ENCODE measurements around the gene IPO11.

Gene IPO11

GRCh38 chr5:62412549-62413329, at the start of gene IPO11:
TSS of gene IPO11 (plus strand) at chr5:62412763. CDS start at chr5:62437280, 24,517 bp downstream.
- DNase-seq (ENCODE audit: low read depth) = peak; percentile 98

- no peak for DNase-seq (ENCODE audit: low read depth)
Measured at GRCh38 chr5:62369039-62369438, 43.5 kb upstream of the IPO11 start.

DNA sequence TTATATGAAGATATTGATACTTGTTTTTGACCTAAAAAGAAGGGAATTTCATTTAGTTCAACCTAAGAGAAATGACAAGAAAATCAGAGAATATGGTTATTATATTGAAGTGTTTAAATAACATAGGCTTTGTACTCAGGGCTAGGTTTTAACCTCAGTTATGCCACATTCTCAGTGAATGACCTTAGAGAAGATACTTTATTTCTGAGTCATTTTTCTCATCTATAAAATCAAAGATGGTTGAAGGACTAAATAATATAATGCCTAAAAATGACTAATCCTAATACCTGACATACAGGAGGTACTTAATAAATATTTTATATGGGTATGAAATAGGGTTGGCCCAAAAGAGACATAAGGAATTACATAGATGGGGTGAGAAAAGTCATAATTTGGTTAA, 41.2 kb upstream of the IPO11 start:
- no peak for DNase-seq (ENCODE audit: low read depth)

GRCh38 chr5:62372600-62372999, 40.0 kb upstream of the IPO11 start:
- no peak for DNase-seq (ENCODE audit: low read depth)

DNA sequence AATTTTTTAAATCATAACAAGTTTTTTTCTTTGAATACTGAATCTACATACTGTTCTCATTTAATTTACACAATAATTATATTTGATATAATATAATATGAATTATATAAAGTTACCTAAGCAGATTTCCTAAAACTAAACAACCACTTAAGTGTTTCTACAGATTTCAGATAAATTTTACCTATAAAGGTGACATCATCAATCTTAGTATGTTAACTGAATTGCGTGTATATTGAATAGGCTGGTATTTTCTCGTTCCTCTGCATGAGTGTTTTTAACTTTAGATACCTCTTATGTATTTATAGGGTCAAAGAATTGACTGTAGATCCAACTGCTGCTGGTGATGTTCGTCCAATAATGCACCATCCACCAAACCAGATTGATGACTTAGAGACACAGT, 39.2 kb upstream of the IPO11 start:
- DNase-seq (ENCODE audit: low read depth) = no peak

GRCh38 chr5:62374090-62374489, 38.5 kb upstream of the IPO11 start:
- DNase-seq (ENCODE audit: low read depth) = no peak

DNA sequence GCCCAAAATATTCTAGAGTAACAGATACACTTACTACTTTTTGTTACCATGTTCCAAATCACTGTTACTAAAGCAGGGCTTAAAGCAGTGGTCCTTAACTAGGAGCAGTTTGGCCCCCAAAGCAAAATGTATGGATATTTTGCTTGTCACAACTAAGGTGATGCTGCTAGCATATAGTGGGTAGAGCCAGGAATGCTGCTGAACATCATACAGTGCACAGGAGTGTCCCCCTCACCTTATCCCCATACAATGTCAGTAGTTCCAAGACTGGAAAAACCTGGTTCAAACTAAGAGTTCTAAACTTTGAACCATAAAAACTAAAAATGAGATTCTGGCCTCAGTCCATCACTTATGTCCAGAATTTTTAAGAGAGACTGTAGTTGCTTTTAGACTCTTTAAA, 36.9 kb upstream of the IPO11 start:
- DNase-seq (ENCODE audit: low read depth) = no peak

- no peak for DNase-seq (ENCODE audit: low read depth)
Measured at GRCh38 chr5:62376064-62376463, 36.5 kb upstream of the IPO11 start.

GRCh38 chr5:62385131-62385530, 27.4 kb upstream of the IPO11 start:
- DNase-seq (ENCODE audit: low read depth) = no peak

- DNase-seq (ENCODE audit: low read depth) = no peak
Measured at GRCh38 chr5:62385816-62386400, 26.7 kb upstream of the IPO11 start.

GRCh38 chr5:62386824-62387223, 25.7 kb upstream of the IPO11 start:
- DNase-seq (ENCODE audit: low read depth) = no peak

GRCh38 chr5:62395210-62395950, 17.2 kb upstream of the IPO11 start:
- no peak for DNase-seq (ENCODE audit: low read depth)

DNA sequence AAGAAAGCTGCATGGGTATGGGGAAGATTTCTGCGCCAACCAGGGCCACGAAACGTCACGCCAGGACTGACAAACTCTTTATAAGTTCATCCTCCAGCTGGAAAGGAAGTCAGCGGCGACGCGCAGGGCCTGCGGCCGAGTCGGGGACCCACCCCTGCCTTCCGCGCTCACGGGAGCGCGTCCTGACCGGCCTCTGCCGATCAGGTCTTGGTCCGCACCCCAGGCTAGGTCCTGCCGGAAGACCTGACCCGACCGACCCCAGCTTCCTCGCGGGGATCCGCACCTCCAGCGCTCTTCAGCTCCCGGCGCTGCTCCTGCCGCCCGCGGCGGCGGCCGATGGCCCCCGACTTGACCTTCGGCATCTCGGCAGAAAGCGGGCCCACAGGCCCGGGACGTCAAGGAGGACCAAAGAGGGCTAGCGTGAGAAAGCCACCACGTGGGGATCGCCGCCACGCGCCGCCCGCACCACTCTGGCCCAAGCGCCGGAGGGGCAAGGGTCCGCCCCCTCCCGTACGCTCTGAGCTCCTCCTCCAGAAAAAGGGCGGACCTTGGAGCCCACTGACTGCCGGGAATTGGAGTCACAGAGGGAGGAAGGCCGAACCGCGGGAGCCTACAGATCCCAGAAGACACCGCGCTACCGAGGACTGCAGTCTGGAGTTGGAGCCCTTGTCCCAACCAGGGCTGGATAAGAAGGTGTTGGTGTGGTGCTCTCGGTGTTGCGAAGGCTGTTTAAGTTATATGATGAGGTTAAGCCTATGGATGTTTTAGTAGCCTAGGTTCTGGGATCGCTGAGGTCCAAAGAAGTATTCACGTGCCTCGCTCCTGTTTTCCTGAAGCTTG, 8.9 kb upstream of the IPO11 start, which contains the start of gene DIMT1:
DIMT1 (minus strand) TSS at position 495 of the 840 bp plus-strand sequence; CDS start at position 362, 133 bp downstream.
- DNase-seq (ENCODE audit: low read depth) = peak; percentile 91

GRCh38 chr5:62413711-62414110, 1.1 kb downstream of the IPO11 start:
- no peak for DNase-seq (ENCODE audit: low read depth)

DNA sequence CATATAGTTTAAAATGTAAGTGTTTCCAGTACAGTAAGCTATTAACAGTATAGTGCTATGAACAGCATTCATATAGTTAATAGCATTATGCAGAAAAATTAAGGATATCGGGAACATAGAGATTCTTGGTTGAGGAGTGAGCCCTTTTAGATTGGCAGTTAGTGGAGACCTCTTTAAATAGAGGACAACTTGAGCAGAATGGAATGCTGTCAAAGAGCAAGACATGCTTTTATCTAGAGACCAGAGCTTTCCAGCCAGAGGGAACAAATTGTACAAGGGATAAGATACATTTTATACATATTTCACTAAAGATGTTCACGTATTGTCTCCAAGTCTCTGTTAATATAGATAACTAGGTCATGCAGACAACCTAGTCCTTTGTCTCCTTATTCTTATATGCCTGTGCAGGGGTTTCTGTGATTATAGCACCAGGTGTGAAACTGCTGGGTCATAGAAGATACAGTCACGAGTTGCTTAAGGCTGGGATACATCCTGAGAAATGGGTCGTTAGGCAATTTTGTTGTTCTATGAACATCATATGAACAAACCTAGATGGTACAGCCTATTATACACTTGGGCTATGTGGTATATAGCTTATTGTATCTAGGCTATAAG, 6.0 kb downstream of the IPO11 start:
- no peak for DNase-seq (ENCODE audit: low read depth)

- no peak for DNase-seq (ENCODE audit: low read depth)
Measured at GRCh38 chr5:62419609-62420008, 7.0 kb downstream of the IPO11 start.

DNA sequence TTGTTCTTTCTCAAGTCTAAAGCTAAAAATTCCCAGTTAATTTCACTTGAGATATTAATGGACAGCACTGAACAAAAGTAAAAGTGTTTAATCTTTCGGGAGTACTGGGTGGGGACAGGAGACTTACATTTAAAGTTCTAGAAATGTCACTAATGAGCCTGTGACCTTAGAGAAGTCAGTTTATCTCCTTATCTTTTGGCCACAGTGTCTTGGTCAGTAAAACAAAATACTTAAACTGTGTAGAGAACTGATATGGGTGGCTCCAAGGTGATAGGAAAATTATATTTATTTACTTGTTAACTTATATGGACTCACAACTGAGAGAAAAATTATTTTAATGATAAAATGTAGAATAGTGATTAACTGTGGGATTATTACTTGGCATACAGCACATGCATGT, 8.9 kb downstream of the IPO11 start:
- DNase-seq (ENCODE audit: low read depth) = no peak

- DNase-seq (ENCODE audit: low read depth) = no peak
Measured at GRCh38 chr5:62424763-62425162, 12.2 kb downstream of the IPO11 start.

GRCh38 chr5:62431735-62432620, 19.4 kb downstream of the IPO11 start:
- DNase-seq (ENCODE audit: low read depth) = no peak

GRCh38 chr5:62432621-62433064, 20.1 kb downstream of the IPO11 start:
- no peak for DNase-seq (ENCODE audit: low read depth)

Data from stimulated activated CD4-positive, alpha-beta T cell treated with anti-CD3 and anti-CD28 coated beads, Interleukin-2, amount 100 ng/mL, for 4 hours (primary cell).